Cardiac fibroblast (primary cell): Measurements from ENCODE around the gene NR6A1.

Source experiments
- DNase-seq, 2 donors: peaks; one replicate each; pipeline versions ENCODE4 v3.0.0 to v3.0.0-alpha.2; 2010; ENCODE audit warnings: low read depth in 2 of 2
- H3K4me3 ChIP-seq, 2 donors: replicated peaks in 1 of 2; 1 replicate in 1 of 2; 2 replicates in 1 of 2; pipeline ENCODE4 v1.5.1; 2011; ENCODE audit warnings: low read depth in 2 of 2, low read length in 2 of 2, mild to moderate bottlenecking in 2 of 2, moderate library complexity in 1 of 2
- TF ChIP-seq, protein P1 (sequence below): IDR thresholded peaks from one replicate; pipeline ENCODE4 v1.5.1; 2011; ENCODE audit warnings: low read depth, mild to moderate bottlenecking, low read length, inconsistent platforms

Gene NR6A1

DNA sequence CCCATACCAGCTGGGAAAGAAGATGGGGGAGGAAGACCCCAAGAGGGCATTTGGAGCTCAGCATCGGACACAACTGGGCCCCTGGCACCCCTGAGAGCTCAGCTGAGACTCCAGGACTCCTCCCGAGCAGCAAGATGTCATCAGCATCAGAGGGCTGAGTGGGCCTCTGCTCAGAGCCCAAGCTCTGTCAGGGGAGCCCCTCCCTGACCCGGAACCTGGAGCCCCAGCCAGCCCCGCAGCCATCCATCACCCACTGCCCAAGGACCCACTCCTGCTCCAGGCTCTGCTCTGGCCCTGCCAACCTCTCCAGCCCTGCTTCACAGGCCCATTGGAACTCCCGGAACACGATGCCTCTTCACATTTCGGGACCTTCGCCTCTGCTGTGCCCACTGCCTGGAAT, 273.7 kb downstream of the NR6A1 start:
- TF ChIP-seq, protein P1, sequence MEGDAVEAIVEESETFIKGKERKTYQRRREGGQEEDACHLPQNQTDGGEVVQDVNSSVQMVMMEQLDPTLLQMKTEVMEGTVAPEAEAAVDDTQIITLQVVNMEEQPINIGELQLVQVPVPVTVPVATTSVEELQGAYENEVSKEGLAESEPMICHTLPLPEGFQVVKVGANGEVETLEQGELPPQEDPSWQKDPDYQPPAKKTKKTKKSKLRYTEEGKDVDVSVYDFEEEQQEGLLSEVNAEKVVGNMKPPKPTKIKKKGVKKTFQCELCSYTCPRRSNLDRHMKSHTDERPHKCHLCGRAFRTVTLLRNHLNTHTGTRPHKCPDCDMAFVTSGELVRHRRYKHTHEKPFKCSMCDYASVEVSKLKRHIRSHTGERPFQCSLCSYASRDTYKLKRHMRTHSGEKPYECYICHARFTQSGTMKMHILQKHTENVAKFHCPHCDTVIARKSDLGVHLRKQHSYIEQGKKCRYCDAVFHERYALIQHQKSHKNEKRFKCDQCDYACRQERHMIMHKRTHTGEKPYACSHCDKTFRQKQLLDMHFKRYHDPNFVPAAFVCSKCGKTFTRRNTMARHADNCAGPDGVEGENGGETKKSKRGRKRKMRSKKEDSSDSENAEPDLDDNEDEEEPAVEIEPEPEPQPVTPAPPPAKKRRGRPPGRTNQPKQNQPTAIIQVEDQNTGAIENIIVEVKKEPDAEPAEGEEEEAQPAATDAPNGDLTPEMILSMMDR = no peak
- no peak for DNase-seq
- H3K4me3 ChIP-seq = no peak overlapping the region

DNA sequence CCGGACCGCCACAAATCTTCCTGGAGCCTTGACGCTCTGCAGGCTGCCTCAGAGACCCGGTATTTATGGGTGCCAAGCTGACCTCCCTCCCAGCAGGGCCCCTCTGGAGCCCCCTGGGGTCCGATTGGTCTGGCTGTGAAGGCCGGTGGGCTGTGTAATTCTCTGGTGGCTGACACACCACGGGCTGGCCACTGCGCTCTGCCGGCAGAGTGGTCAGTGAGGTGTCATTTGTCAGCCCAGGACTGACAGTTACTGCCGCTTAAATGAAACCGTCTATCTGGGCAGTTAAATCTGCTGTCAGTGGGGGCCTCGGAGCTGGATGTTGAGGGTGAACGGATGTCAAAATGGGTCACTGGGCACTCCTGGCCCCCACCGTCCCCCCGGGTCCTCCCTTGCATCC, 274.6 kb downstream of the NR6A1 start:
- no peak for DNase-seq
- TF ChIP-seq, protein P1 = no peak
- H3K4me3 ChIP-seq = no peak overlapping the region

DNA sequence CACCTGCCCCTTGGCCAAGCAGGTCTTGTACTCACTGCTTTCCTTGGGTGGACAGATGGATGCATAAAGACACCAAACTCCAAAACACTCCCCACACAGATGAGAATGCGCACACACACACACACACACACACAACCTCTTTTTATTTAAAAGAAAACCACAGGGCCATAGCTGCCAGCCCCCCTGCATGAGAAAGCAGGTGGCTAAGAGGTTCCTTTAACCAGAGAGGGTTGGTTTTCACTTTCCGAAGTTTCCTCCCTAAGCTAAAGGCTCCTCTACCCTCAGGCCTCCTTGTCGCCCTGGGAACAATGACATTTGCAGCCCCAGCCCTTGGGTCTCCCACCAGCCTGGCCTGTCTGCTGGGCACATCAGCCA, 275.0 kb downstream of the NR6A1 start:
- H3K4me3 ChIP-seq = no peak overlapping the region
- no peak for DNase-seq
- TF ChIP-seq, protein P1 = no peak

DNA sequence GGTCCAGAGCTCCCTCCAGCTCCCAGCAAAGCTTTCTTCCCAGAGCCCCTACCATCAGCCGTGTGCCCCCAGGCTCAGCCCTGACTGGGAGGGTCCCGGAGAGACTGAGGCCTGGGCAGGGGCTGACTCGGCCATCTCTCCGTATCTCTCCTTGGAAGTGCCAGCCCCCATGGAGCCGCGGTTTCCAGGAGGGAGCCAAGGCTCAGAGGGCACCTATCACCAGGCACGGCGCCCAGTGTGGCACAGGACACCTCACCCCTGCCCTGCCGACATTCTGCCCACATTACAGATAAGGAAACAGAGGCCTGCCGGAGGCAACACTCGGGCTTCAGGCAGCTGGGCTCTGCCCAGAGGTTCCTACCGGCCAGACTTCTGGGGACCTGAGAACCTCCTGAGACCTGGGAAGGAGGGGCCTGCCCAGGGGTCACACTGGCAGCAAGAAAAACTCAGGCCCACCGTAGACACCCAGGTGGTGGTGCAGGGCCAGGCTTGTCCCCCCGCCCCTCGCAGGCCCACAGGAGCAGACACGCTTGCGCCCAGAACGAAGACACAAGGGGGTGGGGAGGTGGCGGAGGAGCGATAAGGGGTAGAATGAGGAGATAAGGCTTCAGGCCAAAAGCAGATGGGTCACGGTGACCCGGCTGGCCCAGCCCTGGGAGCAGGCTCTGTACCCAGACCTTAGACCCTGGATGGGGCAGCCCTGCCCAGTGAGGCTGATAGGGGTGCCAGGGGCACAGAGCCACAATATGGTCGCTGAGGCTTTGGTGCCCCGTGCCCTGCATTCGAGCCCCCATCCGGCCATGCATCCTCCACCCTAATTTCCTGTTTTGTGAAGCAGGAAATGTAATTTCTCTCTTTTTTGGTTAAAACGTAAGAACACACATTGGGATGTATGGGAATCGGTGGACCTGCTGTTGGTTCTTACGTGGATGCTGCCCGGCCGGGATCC, 275.7 kb downstream of the NR6A1 start:
- TF ChIP-seq, protein P1 = no peak
- DNase-seq = no peak
- no peak overlapping the region for H3K4me3 ChIP-seq

DNA sequence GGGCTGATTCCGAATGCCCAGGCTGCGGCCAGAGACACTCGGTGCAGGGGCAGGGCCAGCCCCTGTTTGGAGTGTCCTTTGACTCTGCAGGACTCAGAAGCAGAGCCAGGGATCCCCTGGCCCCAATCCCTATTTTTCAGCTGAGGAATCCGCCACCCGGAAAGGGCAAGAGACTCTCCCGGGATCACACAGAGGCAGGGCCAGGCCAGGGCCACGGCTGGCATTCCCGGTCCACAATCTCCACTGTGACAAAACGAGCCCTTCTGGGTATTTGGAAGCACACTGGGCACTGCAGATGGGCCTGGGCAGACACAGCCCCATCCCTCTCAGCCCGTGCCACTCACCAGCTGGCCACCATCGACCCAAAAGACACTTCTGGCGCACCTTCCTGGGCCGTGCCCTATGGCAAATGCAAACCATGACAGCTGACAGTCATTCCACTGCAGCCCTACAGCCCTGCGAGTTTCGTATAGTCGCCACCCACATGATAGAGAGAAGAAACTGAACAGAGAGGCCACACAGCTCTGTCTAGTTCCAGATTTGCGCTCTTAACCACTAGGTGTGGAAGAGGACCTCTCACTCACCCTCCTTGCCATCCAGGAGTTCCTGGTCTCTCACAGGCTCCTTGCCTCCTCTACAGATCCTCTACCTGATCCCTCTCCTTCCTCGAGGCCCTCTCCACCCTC, 277.2 kb downstream of the NR6A1 start:
- TF ChIP-seq, protein P1 = no peak
- H3K4me3 ChIP-seq = no peak overlapping the region
- no peak for DNase-seq

DNA sequence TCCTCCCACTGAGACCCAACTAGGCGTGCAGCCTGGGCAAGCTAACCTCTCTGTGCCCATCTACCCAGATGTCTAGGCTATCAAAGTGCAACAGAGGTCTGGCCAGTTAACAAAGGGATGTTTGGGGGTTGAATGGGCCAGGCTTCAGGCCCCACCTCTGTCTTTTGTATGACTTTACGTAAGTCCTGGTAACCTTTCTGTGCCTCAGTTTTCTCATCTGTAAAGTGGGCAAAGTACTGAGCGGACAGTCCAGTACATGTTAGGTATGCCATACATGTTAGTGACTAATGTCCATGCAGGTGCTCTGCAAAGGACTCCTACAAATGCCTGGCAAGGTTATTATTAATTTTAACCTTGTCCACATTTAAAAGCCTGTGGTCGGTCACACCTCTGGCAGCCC, 277.9 kb downstream of the NR6A1 start:
- TF ChIP-seq, protein P1 = no peak
- H3K4me3 ChIP-seq = no peak overlapping the region
- no peak for DNase-seq
